AG09319 (cell line): Measurements from ENCODE around the gene SNX3.

Source experiments
- DNase-seq: peaks from one replicate; pipeline ENCODE4 v3.0.0-alpha.2; 2010; ENCODE audit warnings: low read depth; ENCODE audit errors: extremely low read depth
- TF ChIP-seq, protein P1 (sequence below): IDR thresholded peaks from 2 replicates; pipeline ENCODE4 v1.5.1; 2011; ENCODE audit warnings: low read depth, mild to moderate bottlenecking, inconsistent platforms, low read length, moderate library complexity

The SNX3 gene

DNA sequence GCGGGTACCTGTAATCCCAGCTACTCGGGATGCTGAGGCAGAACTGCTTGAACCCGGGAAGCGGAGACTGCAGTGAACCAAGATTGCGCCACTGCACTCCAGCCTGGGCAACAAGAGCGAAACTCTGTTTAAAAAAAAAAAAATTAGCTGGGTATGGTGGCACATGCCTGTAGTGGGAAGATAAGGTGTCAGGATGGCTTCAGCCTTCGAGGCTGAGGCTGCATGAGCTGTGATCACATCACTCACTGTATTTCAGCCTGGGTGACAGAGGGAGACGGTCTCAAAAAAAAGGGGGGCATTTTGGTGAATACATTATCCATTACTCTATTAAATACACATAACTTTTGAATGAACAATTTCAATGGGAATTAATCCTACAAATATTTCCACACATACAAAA, 32.4 kb downstream of the SNX3 start:
- no peak for DNase-seq
- TF ChIP-seq, protein P1, sequence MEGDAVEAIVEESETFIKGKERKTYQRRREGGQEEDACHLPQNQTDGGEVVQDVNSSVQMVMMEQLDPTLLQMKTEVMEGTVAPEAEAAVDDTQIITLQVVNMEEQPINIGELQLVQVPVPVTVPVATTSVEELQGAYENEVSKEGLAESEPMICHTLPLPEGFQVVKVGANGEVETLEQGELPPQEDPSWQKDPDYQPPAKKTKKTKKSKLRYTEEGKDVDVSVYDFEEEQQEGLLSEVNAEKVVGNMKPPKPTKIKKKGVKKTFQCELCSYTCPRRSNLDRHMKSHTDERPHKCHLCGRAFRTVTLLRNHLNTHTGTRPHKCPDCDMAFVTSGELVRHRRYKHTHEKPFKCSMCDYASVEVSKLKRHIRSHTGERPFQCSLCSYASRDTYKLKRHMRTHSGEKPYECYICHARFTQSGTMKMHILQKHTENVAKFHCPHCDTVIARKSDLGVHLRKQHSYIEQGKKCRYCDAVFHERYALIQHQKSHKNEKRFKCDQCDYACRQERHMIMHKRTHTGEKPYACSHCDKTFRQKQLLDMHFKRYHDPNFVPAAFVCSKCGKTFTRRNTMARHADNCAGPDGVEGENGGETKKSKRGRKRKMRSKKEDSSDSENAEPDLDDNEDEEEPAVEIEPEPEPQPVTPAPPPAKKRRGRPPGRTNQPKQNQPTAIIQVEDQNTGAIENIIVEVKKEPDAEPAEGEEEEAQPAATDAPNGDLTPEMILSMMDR: no peak

GRCh38 chr6:108227290-108227689, 33.5 kb downstream of the SNX3 start:
- TF ChIP-seq, protein P1: no peak
- no peak for DNase-seq

DNA sequence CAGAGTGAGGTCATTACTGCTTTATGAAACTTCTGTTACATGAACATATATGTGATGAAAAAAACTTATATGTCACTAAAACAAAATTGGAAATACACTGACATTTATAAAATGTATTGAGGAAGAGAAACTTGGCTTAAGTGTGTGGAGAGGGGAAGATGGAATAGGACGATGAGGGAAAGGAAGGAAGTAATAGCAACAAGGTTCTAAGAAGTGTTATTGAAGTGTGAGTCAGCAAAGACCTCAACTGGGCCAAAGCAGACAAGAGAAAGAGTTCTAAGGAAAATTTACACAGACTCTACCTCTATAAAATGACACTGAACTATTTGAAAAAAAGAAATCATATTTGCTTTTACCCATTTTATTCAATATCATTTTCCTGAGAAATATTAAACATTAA, 38.3 kb downstream of the SNX3 start:
- TF ChIP-seq, protein P1: no peak

GRCh38 chr6:108222064-108222463, 38.8 kb downstream of the SNX3 start:
- DNase-seq: no peak

More for the DNA sequence above, 38.3 kb downstream of the SNX3 start:
- no peak for DNase-seq

GRCh38 chr6:108211671-108212070, 49.2 kb downstream of the SNX3 start:
- no peak for DNase-seq

More at GRCh38 chr6:108222064-108222463, 38.8 kb downstream of the SNX3 start:
- TF ChIP-seq, protein P1: no peak

GRCh38 chr6:108210556-108210955, 50.3 kb downstream of the SNX3 start:
- DNase-seq: no peak
- TF ChIP-seq, protein P1: no peak

More at GRCh38 chr6:108211671-108212070, 49.2 kb downstream of the SNX3 start:
- TF ChIP-seq, protein P1: no peak

- no peak for DNase-seq
- TF ChIP-seq, protein P1: no peak
Measured at GRCh38 chr6:108209738-108210137, 51.1 kb downstream of the SNX3 start.
